HG03066 (cell line): ENCODE data around the gene LRRC14B.
"Not testable (repeated sequence)": the region's sequence is repeated elsewhere in the genome, so short reads cannot be mapped to it uniquely, and the experiment has no call there.

Experiments used
- ATAC-seq: cut with Tn5 transposase; IDR thresholded peaks from one replicate; pipeline ENCODE4 v1.9.1; 2021; ENCODE audit warnings: low read depth; ENCODE audit not compliant: unreplicated experiment

The LRRC14B gene

DNA sequence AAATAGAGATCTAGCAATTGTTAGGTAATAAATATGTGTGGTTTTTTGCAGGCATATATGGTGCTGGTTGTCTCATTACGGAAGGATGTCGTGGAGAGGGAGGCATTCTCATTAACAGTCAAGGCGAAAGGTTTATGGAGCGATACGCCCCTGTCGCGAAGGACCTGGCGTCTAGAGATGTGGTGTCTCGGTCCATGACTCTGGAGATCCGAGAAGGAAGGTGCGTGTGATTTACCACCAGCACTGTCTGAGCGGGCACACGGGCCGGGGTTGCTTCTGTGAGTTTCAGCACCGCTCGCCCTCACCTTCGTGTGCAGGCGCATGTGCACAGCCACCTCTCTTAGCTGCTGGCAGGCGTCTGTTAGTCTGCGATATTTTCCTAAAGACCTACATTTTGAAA lies 42.1 kb downstream of the LRRC14B start:
- ATAC-seq = not testable (repeated sequence)

- ATAC-seq = no peak
Measured at GRCh38 chr5:234450-234849, 43.2 kb downstream of the LRRC14B start.

GRCh38 chr5:235527-235926 lies 44.2 kb downstream of the LRRC14B start:
- not testable (repeated sequence) for ATAC-seq

- not testable (repeated sequence) for ATAC-seq
Measured at GRCh38 chr5:237931-238330, 46.6 kb downstream of the LRRC14B start.

DNA sequence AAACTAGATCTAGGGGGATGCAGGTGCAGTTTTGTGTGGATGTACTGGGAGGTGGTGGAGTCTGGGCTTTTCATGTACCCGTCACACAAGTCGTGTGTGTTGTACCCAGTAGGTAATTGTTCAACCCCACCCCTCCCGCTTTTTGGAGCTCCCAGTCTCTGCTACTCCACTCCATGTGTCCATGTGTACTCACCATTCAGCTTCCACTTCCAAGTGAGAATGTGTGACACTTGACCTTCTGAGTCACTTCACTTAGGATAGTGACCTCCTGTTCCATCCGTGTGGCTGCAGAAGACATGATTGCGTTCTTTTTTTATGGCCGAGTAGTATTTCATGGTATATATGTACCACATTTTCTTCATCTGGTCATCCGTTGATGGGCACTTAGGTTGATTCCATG lies 49.3 kb downstream of the LRRC14B start:
- not testable (repeated sequence) for ATAC-seq

GRCh38 chr5:241045-241669 lies 49.9 kb downstream of the LRRC14B start:
- not testable (repeated sequence) for ATAC-seq

GRCh38 chr5:243683-244367 lies 52.5 kb downstream of the LRRC14B start:
- not testable (repeated sequence) for ATAC-seq

DNA sequence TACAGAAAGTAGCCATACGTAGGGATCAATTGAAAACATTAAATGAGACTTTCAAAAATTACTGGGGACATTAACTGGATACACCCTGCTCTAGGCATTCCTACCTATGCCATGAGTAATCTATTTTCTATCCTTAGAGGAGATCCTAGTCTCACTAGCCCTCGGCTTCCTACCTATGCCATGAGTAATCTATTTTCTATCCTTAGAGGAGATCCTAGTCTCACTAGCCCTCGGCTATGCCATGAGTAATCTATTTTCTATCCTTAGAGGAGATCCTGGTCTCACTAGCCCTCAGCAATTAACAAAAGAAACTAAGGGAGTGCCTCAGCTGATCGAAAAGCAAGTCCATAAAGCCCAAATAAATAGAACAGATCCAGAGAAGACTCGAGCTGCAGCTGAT lies 54.4 kb downstream of the LRRC14B start:
- ATAC-seq = not testable (repeated sequence)
